ENCODE measurements around the gene NOP16.

NOP16 gene

GRCh38 chr5:176361437-176362232 lies 26.8 kb downstream of the NOP16 start, which contains the start of gene KIAA1191:
Gene KIAA1191 (minus strand): TSS chr5:176361764. CDS start chr5:176359508, 2,256 bp downstream.
- TF ChIP-seq EGR1 (IDR thresholded peaks at IDR 0.05) (no peak), USF1 (IDR thresholded peaks at IDR 0.05) (no peak), CEBPB (IDR thresholded peaks at IDR 0.05) (no peak), TAF1 (IDR thresholded peaks at IDR 0.05; ENCODE audit: low read depth) (peak; percentile 82), YY1 (IDR thresholded peaks at IDR 0.05; ENCODE audit: low read depth) (no peak; the same call in 1 of the 2 replicates), CREB1 (IDR thresholded peaks at IDR 0.05; ENCODE audit: low read depth) (no peak), TEAD4 (IDR thresholded peaks at IDR 0.05) (0 out of 2 replicates have a peak, but pooled peaks have one; percentile 8), REST (IDR thresholded peaks at IDR 0.05; ENCODE audit: low read depth) (no peak), TCF12 (IDR thresholded peaks at IDR 0.05; ENCODE audit: low read depth) (0 out of 2 replicates have a peak, but pooled peaks have one; percentile 19), EP300 (IDR thresholded peaks at IDR 0.05; ENCODE audit: borderline replicate concordance) (no peak), RAD21 (IDR thresholded peaks at IDR 0.05; ENCODE audit: low read depth) (peak; percentile 24; the same call in 1 of the 2 replicates), ZBTB7A (IDR thresholded peaks at IDR 0.05; ENCODE audit: low read depth) (peak; percentile 75), MAX (IDR thresholded peaks at IDR 0.05) (peak; percentile 75), FOXM1 (IDR thresholded peaks at IDR 0.05; ENCODE audit: borderline replicate concordance, low read depth) (no peak)

- TF ChIP-seq YY1 (IDR thresholded peaks at IDR 0.05; ENCODE audit: low read depth) = no peak
- TF ChIP-seq TAF1 (IDR thresholded peaks at IDR 0.05; ENCODE audit: low read depth) = no peak
- TF ChIP-seq EP300 (IDR thresholded peaks at IDR 0.05; ENCODE audit: borderline replicate concordance) = no peak
- TF ChIP-seq CREB1 (IDR thresholded peaks at IDR 0.05; ENCODE audit: low read depth) = no peak
- TF ChIP-seq MAX (IDR thresholded peaks at IDR 0.05) = no peak
- no peak for TF ChIP-seq CEBPB (IDR thresholded peaks at IDR 0.05)
- TF ChIP-seq TEAD4 (IDR thresholded peaks at IDR 0.05) = no peak
- TF ChIP-seq EGR1 (IDR thresholded peaks at IDR 0.05) = no peak
- TF ChIP-seq USF1 (IDR thresholded peaks at IDR 0.05) = no peak
- TF ChIP-seq ZBTB7A (IDR thresholded peaks at IDR 0.05; ENCODE audit: low read depth) = no peak; the same call in 1 of the 2 replicates
- TF ChIP-seq REST (IDR thresholded peaks at IDR 0.05; ENCODE audit: low read depth) = no peak
- TF ChIP-seq FOXM1 (IDR thresholded peaks at IDR 0.05; ENCODE audit: borderline replicate concordance, low read depth) = no peak
- no peak for TF ChIP-seq NFIC (IDR thresholded peaks at IDR 0.05)
- TF ChIP-seq RAD21 (IDR thresholded peaks at IDR 0.05; ENCODE audit: low read depth) = no peak
- TF ChIP-seq TCF12 (IDR thresholded peaks at IDR 0.05; ENCODE audit: low read depth) = no peak
These were observed 27.4 kb downstream of the NOP16 start for GRCh38 chr5:176360894-176361436.

- TF ChIP-seq NFIC (IDR thresholded peaks at IDR 0.05) (no peak), REST (IDR thresholded peaks at IDR 0.05; ENCODE audit: low read depth) (no peak), TAF1 (IDR thresholded peaks at IDR 0.05; ENCODE audit: low read depth) (no peak), TCF12 (IDR thresholded peaks at IDR 0.05; ENCODE audit: low read depth) (no peak), TEAD4 (IDR thresholded peaks at IDR 0.05) (no peak), CEBPB (IDR thresholded peaks at IDR 0.05) (no peak), CREB1 (IDR thresholded peaks at IDR 0.05; ENCODE audit: low read depth) (no peak)
These were observed 28.7 kb downstream of the NOP16 start for GRCh38 chr5:176359658-176360057.

GRCh38 chr5:176356179-176356566 lies 32.2 kb downstream of the NOP16 start:
- TF ChIP-seq ZBTB7A (IDR thresholded peaks at IDR 0.05; ENCODE audit: low read depth) (no peak), CREB1 (IDR thresholded peaks at IDR 0.05; ENCODE audit: low read depth) (no peak), TCF12 (IDR thresholded peaks at IDR 0.05; ENCODE audit: low read depth) (no peak), MAX (IDR thresholded peaks at IDR 0.05) (no peak), EGR1 (IDR thresholded peaks at IDR 0.05) (no peak), TEAD4 (IDR thresholded peaks at IDR 0.05) (no peak), CEBPB (IDR thresholded peaks at IDR 0.05) (no peak)
